ENCODE measurements around the gene RASL11B. TPM values are rescaled to one million over a fixed set of nuclear protein-coding genes. Genes with fewer than 3 reads are reported as not detected.

RASL11B gene
- total RNA-seq, 1 donor from 2014 or later = 5.4 TPM

DNA sequence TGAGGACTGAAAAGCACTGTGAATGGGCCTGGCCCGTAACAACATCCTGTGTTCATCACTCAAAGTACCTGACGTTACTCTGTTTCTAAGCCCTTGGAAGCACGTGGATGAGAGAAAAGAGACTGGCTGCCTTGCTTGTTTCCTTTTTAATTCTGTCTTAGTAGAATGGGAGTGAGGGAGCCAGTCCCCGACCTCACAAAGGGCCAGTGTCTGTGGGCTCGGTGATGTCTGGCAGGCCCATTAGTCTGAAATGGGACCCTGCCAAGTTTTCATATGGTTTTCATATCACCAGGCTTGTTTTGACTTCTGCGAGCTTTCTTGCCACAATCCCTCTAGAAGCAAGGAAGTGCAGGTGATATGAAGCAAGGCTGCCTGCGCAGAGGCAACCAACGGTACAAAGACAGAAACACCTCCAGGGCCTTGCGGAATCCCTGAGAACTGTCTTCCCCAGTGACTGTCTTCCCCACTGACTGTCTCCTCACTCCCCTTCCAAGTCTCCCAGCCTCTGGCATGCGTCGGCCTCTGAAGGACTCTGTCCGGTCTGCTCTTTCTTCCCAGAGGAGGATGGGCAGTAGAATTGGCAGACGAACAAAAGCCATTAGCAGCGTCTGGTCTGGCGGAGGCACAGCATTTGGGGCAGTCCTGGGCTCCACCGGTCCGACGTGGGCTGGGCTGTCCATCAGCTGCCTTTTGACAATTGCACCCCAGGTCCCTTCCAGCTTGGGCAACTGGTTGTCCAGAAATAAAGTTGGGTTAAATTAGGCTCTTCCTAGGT is 20.2 kb upstream of the RASL11B start:
- ATAC-seq (ENCODE audit: poor library complexity) (peak; percentile 32), DNase-seq (peak; percentile 44)
- intact Hi-C loops (cut with DNase I) = no loop called here

DNA sequence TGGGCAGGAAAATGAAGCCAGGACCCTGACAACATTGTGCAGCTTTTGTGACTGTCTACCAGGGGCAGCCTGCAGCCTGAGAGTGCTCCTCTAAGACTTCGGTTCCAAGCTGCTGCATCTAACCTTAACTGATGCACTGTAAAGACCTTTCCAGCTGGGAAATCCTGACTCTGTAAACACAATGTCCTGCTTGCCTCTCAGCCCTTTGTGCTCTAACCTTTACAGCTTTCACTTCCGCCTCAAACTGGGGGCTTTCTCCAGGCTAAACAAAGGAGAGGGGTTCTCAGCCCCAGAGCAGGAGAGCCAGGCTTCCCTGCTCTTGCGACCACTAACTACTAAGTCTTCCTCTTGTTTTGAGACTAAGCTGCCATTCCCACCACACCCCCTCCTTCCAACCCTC is 19.3 kb upstream of the RASL11B start:
- ATAC-seq (ENCODE audit: poor library complexity) (no peak), DNase-seq (no peak)
- intact Hi-C loops (cut with DNase I) = no loop called here

DNA sequence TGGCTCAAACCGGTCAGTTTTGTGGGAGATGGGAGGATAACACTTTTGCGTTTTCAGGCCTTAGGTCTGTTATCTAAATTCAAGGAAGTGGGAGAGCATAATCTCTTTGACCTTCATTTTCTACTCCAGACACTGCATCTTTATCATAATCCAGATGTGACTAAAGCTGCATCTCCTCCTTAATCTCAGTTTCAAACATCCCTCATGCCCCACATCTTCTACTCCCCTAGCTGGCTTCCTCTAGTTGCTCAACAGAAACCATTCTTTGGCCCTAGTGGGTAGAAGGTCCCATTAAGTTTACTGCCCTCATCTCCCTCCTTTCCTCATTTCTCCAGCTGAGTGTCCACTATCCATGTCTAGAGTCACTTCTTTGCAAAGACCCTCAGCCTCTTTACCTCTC is 18.8 kb upstream of the RASL11B start:
- no peak for DNase-seq
- intact Hi-C loops (cut with DNase I) = no loop called here
- ATAC-seq (ENCODE audit: poor library complexity) = no peak

DNA sequence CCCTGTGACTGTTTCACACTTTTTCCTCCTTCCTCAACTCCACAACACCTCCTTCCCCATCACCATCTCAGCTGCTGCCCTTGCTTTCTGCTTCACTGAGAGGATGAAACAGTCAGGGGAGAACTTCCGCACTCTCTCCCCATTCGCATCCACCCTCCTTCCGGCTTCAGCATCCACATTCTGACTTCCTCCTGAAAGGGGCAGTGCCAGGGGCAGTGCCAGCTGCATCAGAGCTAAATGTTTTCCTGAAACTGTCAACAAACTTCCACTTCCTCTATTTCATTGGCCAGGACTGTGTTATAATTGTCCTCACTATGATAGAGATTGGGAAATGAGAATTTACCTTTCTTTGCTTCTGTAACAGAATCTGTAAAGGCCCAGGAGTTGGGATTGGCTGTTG is 18.2 kb upstream of the RASL11B start:
- peak; percentile 32 for ATAC-seq (ENCODE audit: poor library complexity)
- intact Hi-C loops (cut with DNase I) = no loop called here
- peak; percentile 57 for DNase-seq

DNA sequence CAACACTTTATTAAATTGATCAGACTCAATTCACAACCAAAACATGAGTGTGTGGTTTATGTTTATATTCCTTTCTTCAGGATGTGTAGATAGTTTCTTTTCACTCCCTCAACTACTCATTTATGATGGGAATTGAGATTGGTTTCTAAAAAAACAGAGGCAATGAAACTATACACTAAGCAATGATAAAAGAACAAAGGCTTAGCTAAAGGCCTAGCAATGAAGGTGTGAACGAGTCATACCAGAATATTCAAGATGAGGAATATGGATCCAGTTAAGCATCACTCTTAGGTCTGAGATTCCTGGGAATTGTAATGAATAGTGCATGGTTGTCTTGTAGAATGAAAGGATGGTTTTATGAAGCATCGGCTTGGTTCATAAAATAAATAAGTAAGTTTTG is 17.5 kb upstream of the RASL11B start:
- no peak for ATAC-seq (ENCODE audit: poor library complexity)
- intact Hi-C loops (cut with DNase I) = no loop called here

DNA sequence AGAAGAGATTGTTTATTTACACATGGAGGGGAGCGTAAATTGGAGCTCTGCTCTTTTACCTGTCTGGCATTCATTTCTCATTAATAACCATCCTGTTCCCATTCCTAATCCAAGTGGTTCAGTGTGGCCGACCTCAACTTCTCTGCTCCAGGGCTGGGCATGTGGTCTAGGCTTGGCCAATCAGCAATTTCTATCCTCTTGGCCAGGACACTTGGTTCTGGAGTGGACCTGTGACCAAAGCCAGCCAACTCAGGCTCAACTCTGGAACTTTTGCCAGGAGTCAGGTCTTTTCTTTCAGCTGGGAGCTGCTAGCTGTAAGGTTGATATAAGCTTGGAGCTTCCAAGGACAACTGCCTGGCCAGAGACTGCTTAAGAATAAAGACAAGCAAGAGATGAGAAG is 15.6 kb upstream of the RASL11B start:
- intact Hi-C loops (cut with DNase I) = no loop called here
- DNase-seq (no peak), ATAC-seq (ENCODE audit: poor library complexity) (peak; percentile 91)

More for the DNA sequence above, 17.5 kb upstream of the RASL11B start:
- DNase-seq = no peak

DNA sequence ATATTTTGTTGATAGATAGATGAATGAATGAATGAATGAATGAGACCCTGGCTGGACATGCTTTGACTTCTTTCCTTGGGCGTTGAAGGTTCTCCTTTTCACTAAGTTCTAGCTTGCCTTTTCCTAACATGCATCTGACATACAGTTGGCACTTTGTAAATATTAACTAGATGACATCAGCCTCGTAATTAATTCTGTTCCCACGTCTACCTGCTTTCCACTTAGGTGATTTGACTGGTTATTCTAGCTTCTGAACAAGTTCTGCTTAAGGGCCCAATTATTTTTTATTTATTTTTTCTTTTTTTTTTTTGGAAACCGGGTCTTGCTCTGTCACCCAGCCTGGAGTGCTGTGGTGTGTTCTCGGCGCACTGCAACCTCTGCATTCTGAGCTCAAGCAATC is 13.9 kb upstream of the RASL11B start:
- ATAC-seq (ENCODE audit: poor library complexity) (no peak), DNase-seq (no peak)
- intact Hi-C loops (cut with DNase I) = no loop called here

DNA sequence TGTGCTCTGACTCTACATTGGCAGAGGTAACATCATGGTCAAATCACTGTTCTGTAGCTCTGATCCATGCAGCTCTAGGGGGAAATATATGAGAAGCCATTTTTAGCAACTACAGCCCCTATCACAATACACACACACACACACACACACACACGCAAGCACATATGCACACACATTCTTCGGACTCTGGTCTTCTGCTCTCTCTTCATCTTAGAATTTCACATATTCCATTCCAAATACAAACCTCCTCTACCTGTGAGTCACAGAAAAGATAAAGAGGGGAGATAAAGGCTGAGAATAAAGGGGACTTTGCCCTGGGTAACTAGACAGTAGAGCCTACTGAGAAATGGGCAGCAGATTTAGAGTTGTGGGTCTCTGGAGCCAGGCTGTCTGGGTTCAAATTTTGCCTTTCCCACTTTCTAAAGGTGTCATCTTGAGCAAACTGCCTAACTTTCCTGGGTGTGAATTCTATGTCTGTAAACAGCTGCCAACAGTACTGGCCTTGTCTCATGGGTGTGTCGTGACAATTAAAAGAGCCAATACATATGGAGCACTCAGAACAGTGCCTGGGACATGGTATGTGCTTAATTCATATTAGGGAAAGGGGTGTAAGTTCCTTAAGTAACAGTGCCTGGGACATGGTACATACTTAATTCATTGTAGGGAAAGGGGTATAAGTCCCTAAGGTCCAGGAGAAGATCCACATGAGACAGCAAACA is 11.6 kb upstream of the RASL11B start:
- intact Hi-C loops (cut with DNase I) = no loop called here
- ATAC-seq (ENCODE audit: poor library complexity) (no peak), DNase-seq (no peak)

DNA sequence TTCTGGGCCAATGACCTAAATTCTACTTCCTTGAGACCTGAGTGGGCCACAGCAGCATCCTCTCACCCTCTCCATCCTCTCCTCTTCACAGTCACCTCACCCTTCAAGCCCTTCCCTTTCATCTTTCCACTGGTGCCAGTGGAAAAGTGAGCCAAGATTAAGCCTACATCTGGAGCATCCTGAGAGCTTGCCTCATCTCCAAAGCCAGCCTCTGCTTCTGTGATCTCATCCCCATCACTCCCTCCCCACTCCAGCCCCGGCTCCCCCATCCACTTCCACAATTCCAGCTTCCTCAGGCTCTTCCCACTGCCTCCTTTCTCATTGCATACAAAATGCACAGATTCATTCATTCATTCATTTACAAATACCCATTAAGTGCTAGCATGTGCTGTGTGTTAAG is 10.1 kb upstream of the RASL11B start:
- DNase-seq (no peak), ATAC-seq (ENCODE audit: poor library complexity) (no peak)
- intact Hi-C loops (cut with DNase I) = no loop called here

DNA sequence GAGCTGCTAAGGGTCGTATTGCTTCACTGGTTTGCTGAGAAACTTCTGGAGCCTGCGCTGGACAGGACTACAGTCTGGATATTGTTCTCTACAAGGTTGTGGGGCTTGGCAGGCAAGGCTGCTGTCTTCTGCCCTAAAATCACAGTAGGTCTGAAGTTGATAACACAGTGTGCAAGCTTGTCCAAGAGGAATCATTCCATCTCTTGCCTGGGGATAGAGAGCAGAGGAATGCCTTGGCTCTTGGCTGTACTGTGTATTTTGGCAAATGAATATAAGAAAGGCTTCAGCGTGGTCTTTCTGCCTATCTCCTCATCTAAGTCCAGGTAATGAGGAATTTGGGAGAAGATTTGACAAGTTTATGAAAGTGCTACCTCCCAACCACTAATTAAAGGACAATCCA is 9.4 kb upstream of the RASL11B start:
- intact Hi-C loops (cut with DNase I) = no loop called here
- ATAC-seq (ENCODE audit: poor library complexity) (peak; percentile 44), DNase-seq (no peak)

DNA sequence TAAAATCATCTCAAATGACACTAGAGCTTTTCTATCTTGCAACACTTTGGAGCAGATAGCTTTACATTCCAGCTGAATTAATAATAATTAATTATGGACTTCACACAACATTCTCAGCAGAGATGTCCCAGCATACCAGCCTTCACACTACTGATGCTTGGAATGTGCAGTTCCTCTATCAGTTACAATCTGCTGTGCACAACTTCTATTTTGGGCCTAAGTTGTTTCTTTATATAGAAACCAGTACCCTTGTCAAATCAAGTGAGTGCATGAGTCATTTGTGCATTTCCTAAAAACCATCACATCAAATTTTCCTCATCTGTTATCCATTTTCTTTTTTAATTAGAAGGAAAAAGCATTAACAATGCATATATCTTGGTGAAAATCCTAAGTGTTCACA is 8.8 kb upstream of the RASL11B start:
- intact Hi-C loops (cut with DNase I) = no loop called here
- DNase-seq (no peak), ATAC-seq (ENCODE audit: poor library complexity) (peak; percentile 78)

DNA sequence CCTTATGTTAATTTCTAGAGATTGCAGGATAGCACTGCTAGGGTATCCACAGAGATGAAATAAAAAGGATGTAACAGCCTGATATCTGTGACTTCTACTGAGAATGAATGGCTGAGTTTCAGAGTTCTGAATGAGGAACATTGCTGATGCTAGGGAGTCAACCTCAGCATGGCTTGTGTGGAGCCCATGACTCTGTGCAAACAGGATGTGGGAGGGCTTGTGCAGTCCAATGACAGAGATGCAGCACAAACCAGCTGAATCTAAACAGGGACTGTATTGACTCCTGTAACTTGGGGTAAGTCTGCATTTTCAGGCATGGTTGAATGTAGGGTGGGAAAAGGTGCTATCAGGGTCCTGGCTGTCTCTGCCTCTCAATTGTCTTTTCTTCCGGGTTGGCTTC is 5.3 kb upstream of the RASL11B start:
- no peak for DNase-seq
- intact Hi-C loops (cut with DNase I) = no loop called here
- no peak for ATAC-seq (ENCODE audit: poor library complexity)

DNA sequence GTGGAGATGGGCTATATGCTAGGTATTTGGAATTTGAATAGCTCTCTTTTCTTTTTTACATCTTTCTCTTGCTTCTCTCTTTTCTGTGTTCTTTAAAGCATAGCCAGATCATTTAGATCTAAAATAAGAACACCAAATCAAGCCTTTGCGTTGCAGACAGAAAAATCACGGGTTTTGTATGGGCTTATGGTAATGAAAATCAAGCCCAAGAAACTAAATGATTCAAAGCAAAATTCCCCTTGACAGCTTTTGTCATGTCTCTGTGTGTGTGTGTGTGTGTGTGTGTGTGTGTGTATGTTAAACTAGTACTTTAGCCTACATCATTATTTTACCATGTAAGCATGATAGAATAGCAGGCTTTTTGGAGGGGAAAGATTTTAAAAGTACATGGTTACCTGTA is 1.8 kb upstream of the RASL11B start:
- DNase-seq (no peak), ATAC-seq (ENCODE audit: poor library complexity) (no peak)
- intact Hi-C loops (cut with DNase I) = loop anchor here (5.0 kb wide), 1 partner anchor 138 kb away; no protein-coding TSS in a partner anchor

DNA sequence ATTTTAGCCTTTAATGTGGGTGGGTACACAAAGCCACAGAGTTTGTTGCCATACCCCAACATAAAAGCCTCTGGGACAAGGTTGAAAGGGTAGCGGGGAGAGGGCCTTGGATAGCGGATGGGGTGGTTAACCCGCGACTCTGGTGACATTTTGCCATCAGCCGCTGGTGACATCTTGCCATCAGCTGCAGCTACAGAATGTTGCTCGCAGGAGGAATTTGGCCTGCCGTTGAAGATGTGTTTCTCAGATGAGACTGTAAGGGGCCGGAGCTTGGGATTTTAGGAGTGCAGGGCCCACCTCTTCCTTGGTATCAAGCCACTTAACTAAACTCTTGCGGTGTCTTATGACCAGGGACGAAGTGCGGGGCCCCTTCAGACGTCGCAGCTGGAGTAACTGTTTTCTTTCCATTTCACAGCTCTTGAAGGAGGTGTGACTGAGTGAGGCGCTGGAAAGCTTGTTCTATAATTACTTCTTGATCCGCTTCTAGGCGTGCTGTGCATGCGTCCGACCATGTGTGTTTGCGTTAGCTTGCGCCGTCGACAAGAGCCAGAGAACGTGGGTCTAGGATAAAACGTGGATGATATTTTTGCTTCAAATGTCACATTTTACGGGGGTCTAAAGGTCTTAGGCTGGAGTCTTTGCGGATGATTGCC is 820 bp upstream of the RASL11B start:
- ATAC-seq (ENCODE audit: poor library complexity) = peak; percentile 23
- intact Hi-C loops (cut with DNase I) = loop anchor here (5.0 kb wide), 1 partner anchor 139 kb away; no protein-coding TSS in a partner anchor

DNA sequence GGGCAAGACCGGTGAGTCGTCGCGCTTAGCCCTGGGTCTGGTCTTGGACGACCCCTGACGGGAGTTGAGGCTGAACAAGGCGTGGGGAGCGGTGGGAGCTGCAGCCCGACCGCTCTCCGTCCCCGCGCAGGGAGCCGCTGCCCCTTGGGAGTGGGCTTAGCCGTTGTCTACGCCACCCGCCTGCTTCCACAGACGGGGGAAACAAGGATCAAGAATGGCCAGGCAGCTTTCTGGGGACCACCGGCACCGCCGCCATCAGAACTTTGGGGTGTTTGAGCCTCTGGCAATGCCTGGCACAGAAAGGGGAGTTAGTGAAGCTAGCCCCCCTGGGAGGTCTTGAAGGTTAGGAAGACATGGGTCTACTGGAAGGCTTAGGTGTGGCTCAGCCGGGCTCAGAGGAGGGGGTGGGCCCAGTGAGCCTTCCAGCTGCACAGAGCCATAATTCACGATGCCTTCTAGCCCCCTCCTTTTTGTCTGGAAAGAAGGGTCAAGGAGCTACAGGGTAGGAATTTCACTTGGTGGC is 583 bp downstream of the RASL11B start:
- ATAC-seq (ENCODE audit: poor library complexity) (no peak), DNase-seq (no peak)
- intact Hi-C loops (cut with DNase I) = loop anchor here (5.0 kb wide), 1 partner anchor 140 kb away; no protein-coding TSS in a partner anchor

More for the DNA sequence above, 820 bp upstream of the RASL11B start:
- DNase-seq = no peak

DNA sequence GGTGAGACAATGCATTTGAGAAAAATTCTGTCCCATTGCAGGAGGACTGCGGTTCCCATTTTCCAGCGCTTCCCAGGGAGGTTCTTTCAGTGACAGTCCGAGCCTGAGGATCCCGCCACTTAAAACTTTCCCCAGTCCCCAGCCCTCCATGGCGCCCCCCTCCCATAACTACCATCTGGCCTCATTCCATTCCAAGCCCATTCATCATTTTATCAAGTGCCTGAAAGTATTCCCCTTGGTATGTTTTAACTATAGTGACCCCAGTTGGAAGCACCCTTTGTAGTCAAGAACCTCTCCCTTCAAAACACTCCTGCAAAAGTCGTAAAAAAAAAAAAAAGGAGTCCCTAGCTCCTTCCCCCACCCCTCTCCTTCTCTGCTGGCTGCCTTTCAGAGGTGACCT is 1.2 kb downstream of the RASL11B start:
- ATAC-seq (ENCODE audit: poor library complexity) (no peak), DNase-seq (no peak)
- intact Hi-C loops (cut with DNase I) = loop anchor here (5.0 kb wide), 1 partner anchor 141 kb away; no protein-coding TSS in a partner anchor

DNA sequence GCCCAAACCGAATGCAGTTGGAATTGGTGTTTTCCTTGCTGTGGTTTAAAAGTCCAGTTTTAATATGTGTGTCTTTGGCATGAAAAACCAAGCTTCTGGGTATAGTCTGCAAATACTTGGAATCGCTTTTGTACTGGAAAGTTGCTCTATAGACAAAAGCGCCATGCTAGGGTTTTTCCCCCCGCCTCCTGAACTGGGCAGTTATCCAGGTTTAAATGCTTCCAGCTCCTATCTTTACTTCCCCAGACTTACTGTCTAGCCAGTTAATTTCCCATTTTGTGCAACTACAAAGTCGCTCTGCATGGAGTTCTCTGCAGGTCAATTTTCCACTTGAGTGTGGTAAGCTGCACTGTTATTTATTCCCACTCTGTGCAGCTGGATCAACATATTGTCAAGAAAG is 2.7 kb downstream of the RASL11B start:
- DNase-seq (no peak), ATAC-seq (ENCODE audit: poor library complexity) (no peak)
- intact Hi-C loops (cut with DNase I) = loop anchor here (5.0 kb wide), 1 partner anchor 142 kb away; no protein-coding TSS in a partner anchor

DNA sequence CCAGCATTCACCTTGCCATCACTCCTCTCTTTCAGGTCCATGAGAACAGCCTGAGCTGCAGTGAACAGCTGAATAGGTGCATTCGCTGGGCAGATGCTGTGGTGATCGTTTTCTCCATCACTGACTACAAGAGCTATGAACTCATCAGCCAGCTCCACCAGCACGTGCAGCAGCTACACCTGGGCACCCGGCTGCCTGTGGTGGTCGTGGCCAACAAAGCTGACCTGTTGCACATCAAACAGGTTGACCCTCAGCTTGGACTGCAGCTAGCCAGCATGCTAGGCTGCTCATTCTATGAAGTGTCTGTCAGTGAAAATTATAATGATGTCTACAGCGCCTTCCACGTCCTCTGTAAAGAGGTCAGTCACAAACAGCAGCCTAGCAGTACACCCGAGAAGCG is 3.2 kb downstream of the RASL11B start:
- no peak for ATAC-seq (ENCODE audit: poor library complexity)
- intact Hi-C loops (cut with DNase I) = no loop called here
- DNase-seq = no peak

DNA sequence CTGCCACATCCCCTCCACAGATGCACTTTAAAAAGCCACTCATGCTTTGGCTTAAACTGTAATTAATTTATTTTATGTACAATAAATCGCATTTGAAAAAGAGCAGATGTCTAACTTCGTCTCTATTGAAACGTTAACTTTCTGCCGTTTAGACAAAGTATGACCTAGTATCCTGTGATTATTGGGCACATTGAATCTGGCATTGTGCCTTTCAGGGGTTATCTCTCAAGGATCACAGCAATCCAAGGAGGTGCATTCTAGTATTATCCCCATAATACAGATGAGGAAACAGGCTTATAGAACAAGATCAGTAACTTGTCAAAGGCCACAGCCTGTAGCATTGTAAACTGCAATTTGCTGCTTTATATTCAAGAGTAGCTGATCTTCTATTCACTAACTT is 4.6 kb downstream of the RASL11B start:
- DNase-seq (no peak), ATAC-seq (ENCODE audit: poor library complexity) (no peak)
- intact Hi-C loops (cut with DNase I) = no loop called here
